OCI-LY7 (cell line): ENCODE data around the gene NUCB1.

ENCODE experiments used
- EZH2phosphoT487 ChIP-seq: fragments of 200-600 bp; sonication (generic); IDR thresholded peaks from 2 replicates; pipeline ENCODE4 v1.6.1; 2018; ENCODE audit warnings: low read depth, borderline replicate concordance, mild to moderate bottlenecking, mixed run types, antibody characterized with exemption, low read length, moderate library complexity, mixed read lengths
- TF ChIP-seq, protein P1 (sequence below): fragments of 200-600 bp; sonication (generic); conservative IDR thresholded peaks from 2 replicates; pipeline ENCODE4 v1.5.1; 2014; ENCODE audit warnings: mild to moderate bottlenecking, antibody characterized with exemption, low read length, moderate library complexity, mixed read lengths

DNA sequence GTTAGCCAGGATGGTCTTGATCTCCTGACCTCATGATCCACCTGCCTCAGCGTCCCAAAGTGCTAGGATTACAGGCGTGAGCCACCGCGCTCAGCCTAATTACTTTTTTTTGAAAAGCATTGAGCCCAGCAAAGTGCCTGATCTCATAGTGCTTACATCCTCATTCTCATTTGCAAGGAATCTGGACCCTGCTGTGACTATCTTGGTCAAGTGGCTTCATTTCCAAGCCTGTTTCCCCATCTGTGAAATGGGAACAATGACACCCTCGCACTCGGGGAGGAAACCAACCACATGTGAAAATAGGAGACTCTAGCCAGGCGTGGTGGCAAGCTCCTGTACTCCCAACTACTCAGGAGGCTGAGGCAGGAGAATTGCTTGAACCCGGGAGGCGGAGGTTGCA is 30.1 kb upstream of the NUCB1 start:
- TF ChIP-seq EZH2phosphoT487 = no peak
- TF ChIP-seq, protein P1, sequence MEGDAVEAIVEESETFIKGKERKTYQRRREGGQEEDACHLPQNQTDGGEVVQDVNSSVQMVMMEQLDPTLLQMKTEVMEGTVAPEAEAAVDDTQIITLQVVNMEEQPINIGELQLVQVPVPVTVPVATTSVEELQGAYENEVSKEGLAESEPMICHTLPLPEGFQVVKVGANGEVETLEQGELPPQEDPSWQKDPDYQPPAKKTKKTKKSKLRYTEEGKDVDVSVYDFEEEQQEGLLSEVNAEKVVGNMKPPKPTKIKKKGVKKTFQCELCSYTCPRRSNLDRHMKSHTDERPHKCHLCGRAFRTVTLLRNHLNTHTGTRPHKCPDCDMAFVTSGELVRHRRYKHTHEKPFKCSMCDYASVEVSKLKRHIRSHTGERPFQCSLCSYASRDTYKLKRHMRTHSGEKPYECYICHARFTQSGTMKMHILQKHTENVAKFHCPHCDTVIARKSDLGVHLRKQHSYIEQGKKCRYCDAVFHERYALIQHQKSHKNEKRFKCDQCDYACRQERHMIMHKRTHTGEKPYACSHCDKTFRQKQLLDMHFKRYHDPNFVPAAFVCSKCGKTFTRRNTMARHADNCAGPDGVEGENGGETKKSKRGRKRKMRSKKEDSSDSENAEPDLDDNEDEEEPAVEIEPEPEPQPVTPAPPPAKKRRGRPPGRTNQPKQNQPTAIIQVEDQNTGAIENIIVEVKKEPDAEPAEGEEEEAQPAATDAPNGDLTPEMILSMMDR = no peak
